Neural progenitor cell (in vitro differentiated cells): ENCODE results near the gene RNU6-8. TPM values are rescaled to one million over a fixed set of nuclear protein-coding genes. Genes with fewer than 3 reads are reported as not detected.

Source experiments
- DNase-seq: peaks from one replicate; pipeline ENCODE4 v3.0.0-alpha.2; 2016; ENCODE audit warnings: low spot score
- H2AFZ ChIP-seq: fragments of 200-600 bp; sonication (generic); replicated peaks from 2 replicates; pipeline ENCODE4 v1.6.1; 2016; ENCODE audit warnings: antibody characterized with exemption
- H3F3A ChIP-seq: fragments of 200-600 bp; sonication (generic); 2 replicates; pipeline ENCODE4 v1.6.1; 2016; ENCODE audit warnings: antibody characterized with exemption, low read depth
- H3K27ac ChIP-seq: fragments of 200-600 bp; sonication (generic); 2 replicates; pipeline ENCODE4 v1.5.1; 2016; ENCODE audit warnings: mild to moderate bottlenecking
- H3K27me3 ChIP-seq: fragments of 200-600 bp; sonication (generic); 2 replicates; pipeline ENCODE4 v1.6.1; 2016; ENCODE audit warnings: mild to moderate bottlenecking, moderate library complexity
- H3K36me3 ChIP-seq: fragments of 200-600 bp; sonication (generic); 2 replicates; pipeline ENCODE4 v1.5.1; 2016
- H3K4me1 ChIP-seq: fragments of 200-600 bp; sonication (generic); 2 replicates; pipeline ENCODE4 v1.6.1; 2016; ENCODE audit warnings: mixed run types
- H3K4me2 ChIP-seq: fragments of 200-600 bp; sonication (generic); 2 replicates; pipeline ENCODE4 v1.6.1; 2016
- H3K4me3 ChIP-seq: fragments of 200-600 bp; sonication (generic); 2 replicates; pipeline ENCODE4 v1.5.1; 2016
- H3K79me2 ChIP-seq: fragments of 200-600 bp; sonication (generic); 2 replicates; pipeline ENCODE4 v1.6.1; 2016; ENCODE audit warnings: low read depth
- H3K9ac ChIP-seq: fragments of 200-600 bp; sonication (generic); 2 replicates; pipeline ENCODE4 v1.6.1; 2016
- H3K9me3 ChIP-seq: fragments of 200-600 bp; sonication (generic); 2 replicates; pipeline ENCODE4 v1.5.1; 2016; ENCODE audit warnings: low read depth
- H4K20me1 ChIP-seq: fragments of 200-600 bp; sonication (generic); 2 replicates; pipeline ENCODE4 v1.6.1; 2016; ENCODE audit warnings: low read depth
- H3K27ac Mint-ChIP-seq: 3 replicates; pipeline ENCODE4 v1.8.0; 2021; ENCODE audit warnings: mixed read lengths
- H3K27me3 Mint-ChIP-seq: 2 replicates; pipeline ENCODE4 v1.8.0; 2022; ENCODE audit warnings: low read depth, mild to moderate bottlenecking, inconsistent platforms, moderate library complexity, mixed read lengths; ENCODE audit not compliant: insufficient read depth
- H3K36me3 Mint-ChIP-seq: 3 replicates; pipeline ENCODE4 v1.8.0; 2021; ENCODE audit warnings: mixed read lengths
- H3K4me1 Mint-ChIP-seq: 3 replicates; pipeline ENCODE4 v1.8.0; 2021; ENCODE audit warnings: mixed read lengths
- H3K4me3 Mint-ChIP-seq: 3 replicates; pipeline ENCODE4 v1.8.0; 2021; ENCODE audit warnings: mild to moderate bottlenecking, moderate library complexity, mixed read lengths
- H3K9me3 Mint-ChIP-seq: 3 replicates; pipeline ENCODE4 v1.8.0; 2020; ENCODE audit warnings: mixed read lengths
- CTCF ChIP-seq: fragments of 200-600 bp; sonication (generic); IDR thresholded peaks from 2 replicates; pipeline ENCODE4 v1.5.1; 2017; ENCODE audit warnings: antibody characterized with exemption, mild to moderate bottlenecking
- EZH2 ChIP-seq: fragments of 200-600 bp; sonication (generic); IDR thresholded peaks from 2 replicates; pipeline ENCODE4 v1.6.1; 2017; ENCODE audit warnings: antibody characterized with exemption, mild to moderate bottlenecking, moderate library complexity
- EZH2phosphoT487 ChIP-seq: fragments of 200-600 bp; sonication (generic); IDR thresholded peaks from 2 replicates; pipeline ENCODE4 v1.6.1; 2017; ENCODE audit warnings: antibody characterized with exemption
- total RNA-seq: library from RNA; depleted of rRNA; stranded (reverse); fragments of >200 nt; gene quantifications from 2 replicates; pipeline ENCODE4 v1.2.3, GENCODE V29; 2015; ENCODE audit warnings: low replicate concordance

The RNU6-8 gene
- total RNA-seq, 1 donor from 2014 or later = not detected

- Mint-ChIP-seq H3K36me3 (no peaks in the 10 kb centered on the region), H3K27ac (no peak overlapping the region), H3K4me3 (no peak overlapping the region), H3K4me1 (peaks cover 4% of the 10 kb centered on the region), H3K9me3 (no peaks in the 10 kb centered on the region), H3K27me3 (peaks cover 5% of the 10 kb centered on the region)
- TF ChIP-seq CTCF (no peak), EZH2 (no peak), EZH2phosphoT487 (no peak)
- no peaks in the 10 kb centered on the region for H3K9me3 ChIP-seq
- H3K9ac ChIP-seq = no peak overlapping the region
- no peaks in the 10 kb centered on the region for H3K36me3 ChIP-seq
- peaks cover 4% of the 10 kb centered on the region for H4K20me1 ChIP-seq
- DNase-seq = no peak
- no peaks in the 10 kb centered on the region for H3K79me2 ChIP-seq
- peaks cover 10% of the 10 kb centered on the region for H3K27me3 ChIP-seq
- H3K4me3 ChIP-seq = no peak overlapping the region
- no peak overlapping the region for H2AFZ ChIP-seq
- no peak overlapping the region for H3K4me2 ChIP-seq
- peaks cover 5% of the 10 kb centered on the region for H3K4me1 ChIP-seq
- H3K27ac ChIP-seq = no peak overlapping the region
- H3F3A ChIP-seq = peaks cover 27% of the 10 kb centered on the region
These were observed 5.2 kb downstream of the RNU6-8 start for GRCh38 chr14:32197919-32198318.

- peaks cover 2% of the 10 kb centered on the region for H3K4me1 ChIP-seq
- H3K4me2 ChIP-seq = no peak overlapping the region
- no peak overlapping the region for H2AFZ ChIP-seq
- no peaks in the 10 kb centered on the region for H3K36me3 ChIP-seq
- no peaks in the 10 kb centered on the region for H3K36me3 Mint-ChIP-seq
- no peak overlapping the region for H3K27ac ChIP-seq
- no peak for TF ChIP-seq EZH2phosphoT487
- TF ChIP-seq EZH2 = no peak
- TF ChIP-seq CTCF = no peak
- H3K4me3 ChIP-seq = no peak overlapping the region
- no peaks in the 10 kb centered on the region for H3K27me3 Mint-ChIP-seq
- H3K9me3 ChIP-seq = no peaks in the 10 kb centered on the region
- no peak overlapping the region for H3K9ac ChIP-seq
- no peaks in the 10 kb centered on the region for H3K9me3 Mint-ChIP-seq
- peaks cover 7% of the 10 kb centered on the region for H3F3A ChIP-seq
- H3K4me1 Mint-ChIP-seq = no peaks in the 10 kb centered on the region
- peaks cover 8% of the 10 kb centered on the region for H3K27me3 ChIP-seq
- no peak overlapping the region for H3K4me3 Mint-ChIP-seq
- H3K79me2 ChIP-seq = no peaks in the 10 kb centered on the region
- peaks cover 4% of the 10 kb centered on the region for H4K20me1 ChIP-seq
- H3K27ac Mint-ChIP-seq = no peak overlapping the region
- no peak for DNase-seq
These were observed 7.4 kb downstream of the RNU6-8 start for GRCh38 chr14:32195636-32196035.

- Histone ChIP-seq H3K4me1 (no peaks in the 10 kb centered on the region), H2AFZ (no peak overlapping the region), H3K4me2 (no peak overlapping the region), H3K9me3 (no peaks in the 10 kb centered on the region), H3K4me3 (no peak overlapping the region), H3K27me3 (no peaks in the 10 kb centered on the region), H3K27ac (no peak overlapping the region), H3K79me2 (no peaks in the 10 kb centered on the region), H3K36me3 (no peaks in the 10 kb centered on the region), H3K9ac (no peak overlapping the region), H4K20me1 (no peaks in the 10 kb centered on the region), H3F3A (no peaks in the 10 kb centered on the region)
- H3K27ac Mint-ChIP-seq = no peak overlapping the region
- TF ChIP-seq CTCF (no peak), EZH2 (no peak), EZH2phosphoT487 (no peak)
- no peaks in the 10 kb centered on the region for H3K4me1 Mint-ChIP-seq
- H3K4me3 Mint-ChIP-seq = no peak overlapping the region
- no peaks in the 10 kb centered on the region for H3K36me3 Mint-ChIP-seq
- no peaks in the 10 kb centered on the region for H3K27me3 Mint-ChIP-seq
- DNase-seq = no peak
- no peaks in the 10 kb centered on the region for H3K9me3 Mint-ChIP-seq
These were observed 9.5 kb downstream of the RNU6-8 start for GRCh38 chr14:32193532-32193931.
